HG03469 (cell line): Measurements from ENCODE around the gene C1QTNF8.

Experiments
- ATAC-seq: cut with Tn5 transposase; IDR thresholded peaks from one replicate; pipeline ENCODE4 v1.9.1; 2021; ENCODE audit warnings: mild to moderate bottlenecking, moderate library complexity, moderate number of reproducible peaks; ENCODE audit not compliant: unreplicated experiment

Gene C1QTNF8

DNA sequence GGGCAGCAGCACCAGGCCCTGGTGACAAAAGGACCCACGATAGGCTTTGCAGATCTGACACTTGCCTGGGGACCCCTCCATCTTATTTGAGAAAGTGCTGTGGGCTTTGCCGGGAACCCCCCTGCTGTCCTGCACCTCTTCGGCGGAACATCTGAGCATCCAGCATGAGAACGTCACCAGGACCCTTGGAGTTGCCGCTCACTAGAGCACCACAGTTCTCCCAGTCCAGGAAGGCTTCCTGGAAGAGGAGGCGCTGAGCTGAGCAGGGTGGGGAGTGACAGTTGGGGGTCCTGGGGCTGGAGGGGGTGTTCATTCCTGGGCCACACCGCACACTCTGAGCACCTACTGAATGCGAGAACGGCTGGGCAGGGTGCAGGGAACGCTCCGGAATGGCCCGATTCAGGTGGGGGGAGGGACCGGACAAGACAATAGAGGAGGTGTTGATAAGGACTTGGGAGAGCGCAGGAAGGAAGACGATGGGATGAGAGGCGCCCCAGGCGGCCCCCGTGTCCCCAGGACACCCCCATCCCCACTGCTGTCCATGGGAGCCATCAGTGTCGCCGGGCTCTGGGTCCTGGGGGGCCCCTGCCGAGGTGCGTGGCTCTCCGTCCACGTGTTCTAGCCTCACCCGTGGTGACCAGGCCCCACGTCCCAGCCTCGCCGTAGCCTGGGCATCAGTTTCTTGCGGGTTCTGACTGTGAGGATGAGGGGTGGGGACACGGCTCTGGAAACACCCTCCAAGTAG is 32.1 kb upstream of the C1QTNF8 start:
- no peak for ATAC-seq

DNA sequence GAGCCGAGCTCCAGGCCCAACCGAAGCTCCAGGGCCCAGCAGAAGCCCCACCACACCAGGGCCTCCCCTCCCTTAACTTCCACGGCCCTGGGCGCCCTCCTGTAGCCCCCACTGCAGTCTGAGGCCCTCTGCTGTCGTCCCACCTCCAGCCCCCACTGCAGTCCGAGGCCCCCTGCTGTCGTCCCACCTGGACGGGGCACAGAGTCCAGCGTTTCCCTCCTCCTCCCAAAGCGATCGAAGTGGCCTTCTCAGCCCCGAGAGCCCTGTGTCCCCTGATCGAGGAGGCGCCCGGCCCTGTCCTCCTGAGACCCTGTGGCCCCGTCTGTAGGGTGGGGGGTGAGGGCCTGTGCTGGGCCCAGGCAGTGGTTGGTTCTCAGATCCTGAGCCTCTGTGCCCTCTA is 31.1 kb upstream of the C1QTNF8 start:
- no peak for ATAC-seq

DNA sequence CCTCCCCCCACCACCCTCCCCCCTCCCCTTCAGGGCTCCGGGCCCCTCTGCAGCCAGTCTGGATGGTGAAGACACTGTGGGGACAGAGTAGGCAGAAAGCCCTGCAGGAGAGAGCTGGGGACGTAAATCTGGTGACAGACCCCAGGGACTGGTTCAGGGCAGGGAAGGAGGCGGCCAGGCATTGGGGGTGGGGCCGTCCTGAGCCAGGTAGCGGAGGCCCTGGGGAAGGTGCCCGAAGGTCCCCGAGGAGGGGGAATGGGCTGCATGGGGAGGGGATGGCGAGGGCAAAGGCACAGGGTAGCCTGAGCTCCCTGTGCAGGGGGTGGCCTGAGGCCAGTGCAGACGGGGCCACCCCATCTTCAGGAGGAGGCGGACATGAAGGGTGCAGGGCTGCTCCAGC is 30.5 kb upstream of the C1QTNF8 start:
- ATAC-seq: no peak

DNA sequence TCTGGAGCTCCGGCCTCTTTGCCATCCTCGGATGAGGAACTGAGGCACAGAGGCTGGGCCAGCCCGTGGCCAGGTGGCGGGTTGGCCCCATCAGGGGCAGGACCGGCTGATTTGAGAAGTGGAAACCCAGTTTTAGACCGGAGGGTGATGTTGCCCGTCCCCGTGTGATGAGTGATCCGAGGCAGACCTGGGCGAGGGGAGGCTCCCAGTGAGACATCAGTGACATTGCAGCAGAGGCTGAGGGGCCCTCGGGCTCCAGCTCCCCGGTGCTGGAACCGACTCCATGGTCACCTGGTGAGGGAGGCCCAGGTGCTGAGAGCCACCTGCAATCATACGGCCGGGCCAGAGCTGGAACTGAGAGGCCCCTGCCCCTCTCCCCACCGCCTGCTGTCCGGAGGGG is 30.0 kb upstream of the C1QTNF8 start:
- ATAC-seq: no peak

DNA sequence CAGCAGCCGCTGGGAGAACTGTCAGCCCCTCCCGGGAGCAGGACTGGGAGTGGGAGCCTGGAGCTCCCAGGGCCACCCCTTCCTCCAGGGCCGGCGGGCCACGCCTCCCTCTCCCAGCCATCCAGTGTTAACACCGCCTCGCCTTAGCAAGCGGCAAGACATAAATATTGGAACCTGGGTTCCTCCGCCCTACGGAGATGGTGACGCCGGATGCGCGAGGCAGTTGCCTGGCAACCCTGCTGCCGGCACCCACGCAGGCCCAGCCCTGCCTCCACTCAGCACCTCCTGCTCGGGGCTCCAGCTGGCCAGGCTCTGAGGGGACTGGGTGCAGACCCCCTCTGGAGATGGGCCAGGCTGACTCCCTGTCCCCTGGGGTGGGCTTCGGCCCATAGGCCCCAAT is 29.4 kb upstream of the C1QTNF8 start:
- ATAC-seq: no peak

DNA sequence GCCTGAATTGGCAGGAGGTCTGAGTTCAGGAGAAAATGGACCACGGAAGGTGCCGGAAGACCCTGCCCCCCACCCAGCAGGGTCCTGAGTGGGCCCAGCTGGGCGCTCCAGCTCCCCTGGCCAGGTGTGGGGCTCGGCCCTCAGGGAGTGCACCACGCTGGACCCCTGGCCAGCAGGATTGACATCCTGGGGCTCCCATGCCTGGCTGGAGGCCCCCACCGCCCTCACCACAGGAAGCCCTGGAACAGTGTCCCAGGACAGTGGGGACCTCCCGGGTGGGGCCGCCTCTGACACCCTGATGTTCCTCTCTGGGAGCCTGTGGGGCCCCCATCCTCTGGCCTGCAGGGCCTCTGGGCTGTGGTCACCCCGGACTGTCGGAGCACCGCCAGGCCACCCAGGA is 28.8 kb upstream of the C1QTNF8 start:
- ATAC-seq: no peak

DNA sequence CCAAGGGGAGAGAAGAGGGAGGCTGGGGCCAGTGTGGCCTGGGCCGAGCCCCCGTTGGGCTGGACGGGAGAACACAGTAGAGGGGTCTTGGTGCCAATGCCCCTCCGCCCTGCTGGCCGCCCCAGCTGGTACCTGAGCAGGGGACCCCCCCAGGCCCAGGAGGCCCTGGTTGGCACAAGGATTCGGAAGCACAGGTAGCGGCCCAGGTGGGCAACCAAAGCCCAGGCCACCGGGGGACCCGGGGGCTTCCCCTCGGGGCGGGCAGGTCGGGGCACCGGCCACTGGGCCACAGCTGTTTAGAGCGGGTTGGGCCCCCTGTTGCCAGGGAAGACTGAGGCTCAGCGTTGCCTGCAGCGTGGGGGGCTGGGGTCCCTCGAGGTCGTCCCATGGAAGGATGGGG is 28.2 kb upstream of the C1QTNF8 start:
- ATAC-seq: no peak

DNA sequence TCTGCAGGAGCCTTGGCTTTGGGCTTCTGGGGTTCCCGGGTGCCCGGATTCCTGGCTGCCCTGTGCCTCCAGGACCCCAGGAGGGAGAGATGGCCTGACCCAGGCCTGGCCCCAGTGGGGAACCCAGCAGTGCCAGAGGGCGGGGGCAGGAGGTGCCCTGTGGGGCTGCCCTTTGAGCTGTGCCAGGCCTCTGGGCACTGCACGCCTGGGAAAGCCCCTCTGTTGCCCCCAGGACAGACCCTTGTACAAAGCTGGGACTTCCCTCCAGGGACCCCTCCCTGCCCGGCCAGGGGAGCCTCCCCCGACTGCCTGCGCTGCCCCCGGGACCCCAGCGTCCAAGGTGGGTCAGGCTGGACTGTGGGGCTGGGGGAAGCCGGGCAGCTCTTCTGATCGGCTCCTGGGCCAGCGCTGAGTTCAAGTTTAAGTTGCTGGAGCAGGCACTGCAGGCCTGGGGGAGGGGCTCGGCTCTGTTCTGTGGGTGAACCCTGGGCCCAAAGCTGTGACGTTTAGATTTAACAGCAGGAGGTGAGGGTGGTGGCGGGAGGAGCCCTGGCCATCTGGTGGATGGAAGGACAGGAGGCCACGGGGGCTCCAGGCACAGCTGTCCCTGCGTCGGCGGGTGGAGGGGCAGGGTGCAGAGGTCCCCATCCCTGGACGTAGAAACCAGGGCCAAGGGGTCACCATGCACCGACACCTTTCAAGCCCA is 27.6 kb upstream of the C1QTNF8 start:
- no peak for ATAC-seq

DNA sequence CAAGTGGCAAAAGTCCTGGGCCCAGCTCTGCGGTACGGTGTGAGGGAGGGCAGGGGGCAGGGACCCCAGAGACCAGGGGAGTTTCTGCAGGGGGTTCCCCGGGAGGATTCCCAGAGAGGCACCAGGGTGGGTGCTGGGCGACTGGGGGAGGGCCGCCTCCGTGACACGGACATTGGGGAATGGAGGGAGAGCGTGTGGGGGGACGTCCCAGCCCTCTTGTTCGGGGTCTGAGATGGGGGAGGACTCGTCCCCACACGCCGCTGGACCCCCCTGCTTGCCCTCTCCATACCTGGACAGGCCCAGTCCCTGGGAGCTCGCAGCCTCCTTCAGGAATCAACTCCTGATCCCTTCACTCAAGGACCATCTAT is 26.3 kb upstream of the C1QTNF8 start:
- no peak for ATAC-seq

DNA sequence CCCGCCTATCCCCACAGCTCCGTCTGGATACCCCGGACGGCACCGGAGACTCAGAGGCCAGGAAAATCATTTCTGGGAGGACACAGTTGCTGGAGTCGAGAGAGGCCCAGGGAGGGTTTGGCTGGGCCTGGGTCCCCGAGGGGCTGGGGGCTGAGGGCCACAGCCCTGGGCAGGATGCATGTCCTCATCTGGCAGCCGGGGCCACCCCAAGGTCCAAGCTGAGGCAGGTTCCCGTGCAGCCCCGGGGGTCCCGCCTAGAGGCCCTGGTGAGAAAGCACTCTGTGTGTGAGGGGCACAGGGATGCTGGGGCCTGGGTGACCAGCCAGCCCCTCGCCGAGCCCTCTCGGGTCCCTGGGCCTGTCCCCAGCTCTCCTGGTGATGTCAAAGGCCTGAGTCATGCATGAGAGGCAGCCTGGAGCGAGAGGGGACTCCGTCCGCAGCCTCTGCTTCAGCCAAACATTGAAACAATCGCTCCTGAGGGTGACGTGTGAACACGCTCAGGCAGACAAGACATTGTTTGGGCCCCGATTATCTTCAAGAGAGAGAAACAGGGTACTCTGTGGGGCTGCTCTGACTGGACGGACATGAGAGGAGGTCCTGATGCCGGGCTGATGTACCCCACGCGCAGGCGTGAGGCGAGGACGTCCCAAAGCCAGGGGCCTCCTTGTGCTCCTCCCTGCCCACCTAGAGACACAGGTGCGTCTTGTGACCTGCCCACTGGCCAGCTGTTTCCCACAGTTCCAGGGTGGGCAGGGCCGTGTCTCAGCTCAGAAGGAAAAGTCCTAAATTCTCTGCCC is 25.8 kb upstream of the C1QTNF8 start:
- ATAC-seq: no peak

DNA sequence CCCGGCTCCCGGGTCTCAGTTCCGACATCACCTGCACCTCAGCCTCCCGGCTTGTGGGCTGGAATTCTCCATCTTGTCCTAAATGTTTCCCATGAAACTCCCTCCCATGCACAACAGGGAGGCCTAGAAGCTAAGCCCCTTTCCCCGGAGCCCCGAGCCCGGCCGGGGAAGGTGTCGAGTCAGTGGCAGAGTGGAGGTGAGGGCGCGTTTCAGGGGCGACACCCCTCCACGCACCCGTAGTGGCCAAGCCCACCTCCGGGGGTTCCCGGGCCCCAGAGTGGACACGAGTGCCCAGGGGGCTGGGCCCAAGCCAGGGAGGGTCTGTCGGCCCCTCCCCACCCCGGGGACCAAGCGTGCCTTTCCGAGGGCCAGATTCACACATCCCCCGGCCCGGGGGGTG is 25.0 kb upstream of the C1QTNF8 start:
- no peak for ATAC-seq

DNA sequence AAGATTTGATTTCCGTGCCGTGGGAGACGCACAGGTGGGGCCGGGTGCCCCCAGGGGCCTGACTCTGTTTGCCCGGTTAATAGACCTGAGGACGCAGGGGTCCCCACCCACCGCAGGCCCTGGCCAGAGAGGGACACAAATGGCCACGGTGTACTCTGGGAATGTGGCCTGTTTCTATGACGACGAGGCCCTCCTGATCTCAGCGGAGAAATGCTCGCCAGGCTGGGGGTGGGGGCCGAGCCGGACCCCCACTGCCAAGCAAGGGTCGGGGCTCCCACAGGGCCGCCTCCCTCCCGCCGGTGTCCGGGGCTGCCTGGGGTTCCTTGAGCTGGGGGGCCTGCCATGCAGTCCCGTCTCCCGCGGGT is 24.5 kb upstream of the C1QTNF8 start:
- ATAC-seq: no peak

DNA sequence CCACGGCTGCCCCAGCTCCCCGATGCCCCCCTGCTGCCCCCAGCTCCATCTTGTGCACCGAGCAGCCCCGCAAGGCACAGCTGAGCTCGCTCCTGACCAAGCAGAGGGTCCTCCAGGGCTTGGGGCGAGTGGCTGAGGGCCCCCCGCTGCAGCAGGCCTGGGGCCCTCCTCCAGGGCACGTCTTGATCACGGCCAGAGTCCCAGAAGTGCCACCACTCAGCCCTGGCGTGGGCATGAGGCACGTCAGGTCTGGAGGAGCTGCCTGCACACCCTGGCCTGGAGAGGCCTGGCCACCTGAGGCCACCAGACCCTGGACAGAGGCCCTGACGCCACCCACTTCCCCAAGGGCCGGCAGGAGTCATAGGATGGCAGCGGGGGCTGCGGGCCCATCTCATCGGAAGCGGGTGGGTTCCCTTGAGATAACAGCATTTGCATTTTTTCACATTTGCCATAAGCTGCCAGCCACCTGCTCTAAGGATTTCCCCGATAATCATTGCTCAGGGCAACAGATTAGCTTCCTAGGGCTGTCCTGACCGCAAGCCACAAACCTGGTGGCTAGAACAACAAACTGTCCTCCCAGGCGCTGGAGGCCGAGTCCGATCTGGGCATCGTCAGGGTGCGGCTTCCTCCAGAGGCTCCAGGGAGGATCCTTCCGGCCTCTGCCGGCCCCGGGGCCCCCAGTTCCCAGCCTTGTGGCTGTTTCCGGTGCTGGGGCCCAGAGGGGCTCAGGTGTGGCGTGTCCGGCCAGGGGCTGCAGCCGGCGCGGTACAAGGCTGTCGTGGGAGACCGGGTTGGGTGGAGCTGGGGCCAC is 23.9 kb upstream of the C1QTNF8 start:
- no peak for ATAC-seq

DNA sequence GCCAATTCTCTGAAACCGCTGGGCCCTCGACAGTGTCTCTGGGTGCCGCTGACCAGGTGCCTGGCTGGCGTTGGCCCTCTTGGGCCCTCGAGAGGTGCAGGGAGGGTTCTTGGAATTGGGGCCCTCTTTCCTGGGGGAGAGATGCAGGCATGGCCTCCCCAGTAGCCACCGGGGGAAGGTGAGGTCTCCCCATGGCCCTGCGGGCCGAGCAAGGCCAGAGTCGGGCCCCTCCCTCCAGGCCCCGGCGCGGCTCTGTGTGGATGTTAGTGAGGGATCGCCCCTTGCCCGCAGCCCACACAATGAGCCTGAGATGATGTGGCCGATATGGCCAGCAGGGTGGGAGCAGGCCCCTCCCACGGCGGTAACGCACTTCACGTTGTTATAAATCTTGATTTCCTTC is 23.1 kb upstream of the C1QTNF8 start:
- ATAC-seq: no peak

DNA sequence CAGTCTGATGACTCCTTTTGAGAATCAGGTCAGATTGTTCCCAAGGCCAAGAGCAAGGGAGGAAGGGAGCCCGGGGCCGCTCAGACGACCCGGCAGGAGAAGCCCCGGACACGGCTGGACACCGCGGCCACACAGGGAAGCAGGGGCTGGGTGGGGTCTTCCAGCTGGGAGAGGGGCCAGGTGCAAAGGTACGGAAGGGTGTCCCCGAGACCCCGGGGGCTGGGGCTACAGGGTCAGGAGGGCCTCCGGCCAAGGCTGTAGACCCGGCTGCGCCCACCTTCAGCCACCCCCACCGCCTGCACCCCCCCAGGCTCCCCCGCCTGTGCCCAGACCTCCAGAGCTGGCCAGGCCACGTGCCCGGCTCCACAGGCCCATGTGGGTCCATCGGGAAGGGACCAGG is 21.9 kb upstream of the C1QTNF8 start:
- no peak for ATAC-seq

DNA sequence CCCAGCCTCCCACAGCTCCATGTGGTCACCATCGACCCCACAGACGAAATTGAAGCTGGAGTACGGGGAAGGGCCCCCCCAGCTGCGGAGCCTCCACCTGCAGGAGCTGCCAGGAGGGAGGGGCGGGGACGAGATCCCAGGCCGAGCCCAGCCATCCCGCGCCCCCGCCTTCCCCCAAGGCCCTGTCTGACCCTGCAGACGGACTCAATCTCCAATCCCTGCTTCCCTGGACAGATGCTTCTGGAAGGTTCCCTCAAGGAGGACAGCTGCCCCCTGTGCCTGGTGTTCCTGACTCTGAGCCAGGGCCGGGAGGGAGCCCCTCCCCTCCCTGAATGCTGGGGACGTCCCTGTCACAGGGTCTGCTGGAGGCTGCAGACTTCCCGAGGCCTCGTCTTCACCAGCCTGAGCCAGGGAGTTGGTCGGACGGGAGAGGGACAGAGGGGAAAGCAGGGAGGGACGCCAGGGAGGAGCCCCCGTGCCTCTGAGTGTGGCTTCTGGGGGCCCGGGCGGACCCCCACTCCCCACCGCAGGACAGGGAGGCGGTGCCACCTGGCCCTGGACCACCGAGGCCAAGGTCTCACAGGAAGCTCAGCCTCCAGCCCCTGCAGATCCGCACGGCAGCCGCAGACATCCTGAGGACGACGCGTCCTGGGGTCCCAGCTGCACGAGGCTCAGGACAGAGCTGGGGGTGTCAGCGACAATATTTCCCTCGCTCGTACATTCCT is 21.3 kb upstream of the C1QTNF8 start:
- ATAC-seq: no peak

DNA sequence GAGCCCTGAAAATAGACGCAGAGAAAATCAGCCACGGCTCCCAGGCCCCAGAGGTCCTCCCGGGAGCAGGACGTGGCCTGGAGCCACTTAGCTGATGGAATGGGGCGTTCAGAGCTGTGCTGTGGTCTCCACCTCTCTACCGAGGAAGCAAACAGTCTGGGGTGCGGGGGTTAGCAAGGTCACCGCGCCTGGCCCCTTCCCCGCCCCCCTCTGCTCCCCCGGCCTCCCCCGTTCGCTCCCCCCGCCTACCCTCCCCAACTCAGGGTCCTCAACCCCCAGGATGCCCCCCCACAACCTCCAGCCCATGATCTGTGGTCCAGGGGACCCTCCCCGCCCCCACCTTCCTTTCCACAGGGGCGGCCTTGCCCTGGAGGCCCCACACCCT is 20.6 kb upstream of the C1QTNF8 start:
- no peak for ATAC-seq

DNA sequence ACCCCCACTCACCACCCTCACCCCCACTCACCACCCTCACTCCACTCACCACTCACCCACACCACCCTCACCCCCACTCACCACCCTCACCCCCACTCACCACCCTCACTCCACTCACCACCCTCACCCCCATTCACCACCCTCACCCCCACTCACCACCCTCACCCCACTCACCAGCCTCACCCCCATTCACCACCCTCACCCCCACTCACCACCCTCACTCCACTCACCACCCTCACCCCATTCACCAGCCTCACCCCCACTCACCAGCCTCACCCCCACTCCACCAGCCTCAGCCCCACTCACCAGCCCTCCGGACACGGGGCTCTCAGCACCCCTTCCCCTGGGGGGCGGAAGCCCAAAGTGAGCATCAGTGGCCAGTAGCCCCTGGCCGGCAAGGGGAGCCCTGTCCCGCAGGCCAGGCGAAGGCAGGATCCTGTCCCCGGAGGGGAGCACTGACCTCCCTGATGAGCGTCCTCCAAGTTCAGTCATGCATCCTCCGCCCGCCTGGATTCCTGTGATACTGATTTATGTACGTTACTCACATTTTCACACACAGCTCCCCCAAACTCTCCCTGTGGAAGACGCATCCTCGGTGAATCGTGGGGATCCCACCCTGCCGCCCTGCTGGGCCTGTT is 18.0 kb upstream of the C1QTNF8 start:
- no peak for ATAC-seq

DNA sequence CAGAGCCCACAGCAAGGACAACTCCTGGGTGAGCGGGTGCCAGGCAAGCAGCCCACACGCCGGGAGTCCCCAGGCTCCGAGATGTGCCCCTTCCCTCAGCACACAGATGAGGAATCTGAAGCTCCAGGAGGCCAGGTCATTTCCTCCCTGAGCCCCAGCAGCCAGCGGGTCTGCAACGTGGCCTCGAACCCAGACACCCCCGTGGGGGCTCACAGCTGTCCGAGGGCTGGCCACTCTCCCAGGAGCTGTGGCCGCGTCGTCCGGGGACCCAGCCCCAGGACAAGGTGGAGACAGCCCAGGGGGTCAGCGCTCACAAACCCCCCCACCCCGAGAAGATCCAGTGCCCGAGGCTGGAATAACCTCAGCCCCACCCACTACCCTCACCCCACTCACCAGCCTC is 17.4 kb upstream of the C1QTNF8 start:
- ATAC-seq: no peak

DNA sequence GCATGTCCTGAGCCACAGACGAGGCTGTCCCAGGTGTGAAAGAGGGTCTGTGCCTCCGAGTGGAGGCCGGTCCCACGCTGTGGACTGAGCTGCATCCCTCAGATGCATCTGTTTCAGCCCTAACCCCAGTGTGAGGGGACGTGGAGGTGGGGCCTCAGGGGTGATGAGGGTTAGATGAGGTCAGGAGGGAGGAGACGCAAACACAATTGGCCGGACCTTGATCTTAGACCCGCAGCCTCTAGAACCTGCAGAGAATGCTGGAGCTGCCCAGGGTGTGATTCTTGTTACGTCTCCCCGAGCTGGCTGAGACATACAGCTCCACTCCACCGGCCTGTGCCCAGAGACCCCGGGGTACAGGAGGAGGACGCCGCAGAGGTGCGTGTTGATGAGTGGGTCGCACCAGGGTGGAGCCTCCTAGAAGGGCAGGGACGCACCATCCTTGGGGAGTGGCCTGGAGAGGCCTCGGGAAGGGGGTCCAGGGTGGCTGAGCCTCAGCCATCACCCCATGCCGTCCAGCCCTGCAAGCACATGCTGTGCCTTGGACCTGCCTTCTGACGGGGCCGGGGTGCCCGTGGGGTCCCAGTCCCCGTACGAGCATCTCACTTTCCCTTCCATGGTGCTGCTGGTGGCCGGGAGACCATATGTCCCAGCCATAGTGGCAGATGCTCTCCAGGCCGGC is 16.6 kb upstream of the C1QTNF8 start:
- no peak for ATAC-seq
